ENCODE data around the gene BAHCC1. TPM values are rescaled to one million over a fixed set of nuclear protein-coding genes. Genes with fewer than 3 reads are reported as not detected.

BAHCC1 gene
- total and polyA plus RNA-seq, 9 of the 15 experiments (the other 6 are each of a cell fraction or from before 2014, with no cell fraction given) = 0.14 to 26.9 (median 5.0) TPM

DNA sequence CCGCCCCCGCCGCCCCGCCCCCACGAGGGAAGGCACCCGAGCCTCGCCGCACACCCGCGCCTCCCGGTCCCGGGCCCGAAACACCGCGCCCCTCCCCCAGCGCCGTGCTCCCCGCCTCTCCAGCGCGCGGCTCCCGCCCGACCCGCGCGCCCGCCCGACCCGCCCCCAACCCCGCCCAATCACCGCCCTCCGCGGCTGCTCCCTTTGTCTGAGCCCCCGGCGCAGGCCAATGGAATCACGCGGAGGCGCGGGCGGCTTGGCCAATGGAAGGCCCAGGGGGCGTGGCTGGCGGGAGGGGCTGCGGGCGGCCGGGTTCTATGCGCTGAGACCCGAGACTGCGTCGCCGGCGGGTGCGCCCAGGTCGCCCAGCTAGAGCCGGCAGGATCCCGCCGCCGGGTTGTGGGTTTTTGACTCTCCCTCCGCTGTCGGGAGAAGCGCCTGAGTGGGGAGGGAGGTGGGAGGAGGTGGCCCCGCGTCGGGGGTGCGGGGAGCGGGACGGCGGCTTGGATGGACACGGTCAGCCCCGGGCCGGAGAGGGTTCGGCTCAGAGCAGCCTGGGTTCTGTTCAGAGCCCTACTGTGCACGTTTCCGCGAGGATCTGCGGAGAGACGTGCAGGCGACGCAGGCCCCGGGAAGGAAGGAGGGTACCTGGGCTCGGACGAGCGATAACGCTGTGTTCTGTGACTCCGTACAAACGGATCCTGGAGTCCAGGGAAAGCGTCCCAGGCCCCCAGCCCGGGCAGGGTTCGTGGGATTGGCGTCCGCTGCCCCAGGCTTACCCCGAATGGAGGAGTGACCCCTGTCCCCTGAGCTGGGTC, 49.0 kb upstream of the BAHCC1 start (continued):
- no peak for TF ChIP-seq ZNF217 (CRISPR knock-in tag; IDR thresholded peaks at IDR 0.05)
- no peak for TF ChIP-seq PHTF2 (CRISPR knock-in tag; IDR thresholded peaks at IDR 0.05)
- no peak for TF ChIP-seq LARP7 (IDR thresholded peaks at IDR 0.05)
- no peak for TF ChIP-seq SRSF7 (optimal IDR thresholded peaks at IDR 0.05; ENCODE audit: low read depth, low read length)
- TF ChIP-seq FOS (IDR thresholded peaks at IDR 0.05; ENCODE audit: extremely low read depth, insufficient read length) = peak; percentile 67
- TF ChIP-seq ARID2 (IDR thresholded peaks at IDR 0.05) = no peak
- TF ChIP-seq THRAP3 (IDR thresholded peaks at IDR 0.05; ENCODE audit: borderline replicate concordance) = no peak
- TF ChIP-seq DDX20 (tag; IDR thresholded peaks at IDR 0.05; ENCODE audit: low read depth) = no peak
- no peak for TF ChIP-seq ZNF121 (CRISPR knock-in tag; conservative IDR thresholded peaks at IDR 0.05)
- TF ChIP-seq, protein P1, sequence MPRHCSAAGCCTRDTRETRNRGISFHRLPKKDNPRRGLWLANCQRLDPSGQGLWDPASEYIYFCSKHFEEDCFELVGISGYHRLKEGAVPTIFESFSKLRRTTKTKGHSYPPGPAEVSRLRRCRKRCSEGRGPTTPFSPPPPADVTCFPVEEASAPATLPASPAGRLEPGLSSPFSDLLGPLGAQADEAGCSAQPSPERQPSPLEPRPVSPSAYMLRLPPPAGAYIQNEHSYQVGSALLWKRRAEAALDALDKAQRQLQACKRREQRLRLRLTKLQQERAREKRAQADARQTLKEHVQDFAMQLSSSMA (CRISPR knock-in tag; IDR thresholded peaks at IDR 0.05) = no peak
- TF ChIP-seq MAZ (CRISPR knock-in tag; conservative IDR thresholded peaks at IDR 0.05 in 1 of 2, IDR thresholded peaks at IDR 0.05 in 1 of 2) = peak; percentile 24 to 76; a peak in 2 of 4 replicates
- no peak for TF ChIP-seq CEBPG (CRISPR knock-in tag; IDR thresholded peaks at IDR 0.05)
- TF ChIP-seq CEBPG (tag; conservative IDR thresholded peaks at IDR 0.05 in 1 of 2, IDR thresholded peaks at IDR 0.05 in 1 of 2) = no peak
- TF ChIP-seq XRCC4 (IDR thresholded peaks at IDR 0.05; ENCODE audit: extremely low read depth, insufficient read depth, insufficient read length) = no peak
- TF ChIP-seq CBX2 (IDR thresholded peaks at IDR 0.05; ENCODE audit: insufficient read depth, low read length, poor library complexity, severe bottlenecking) = no peak
- TF ChIP-seq, protein P2, sequence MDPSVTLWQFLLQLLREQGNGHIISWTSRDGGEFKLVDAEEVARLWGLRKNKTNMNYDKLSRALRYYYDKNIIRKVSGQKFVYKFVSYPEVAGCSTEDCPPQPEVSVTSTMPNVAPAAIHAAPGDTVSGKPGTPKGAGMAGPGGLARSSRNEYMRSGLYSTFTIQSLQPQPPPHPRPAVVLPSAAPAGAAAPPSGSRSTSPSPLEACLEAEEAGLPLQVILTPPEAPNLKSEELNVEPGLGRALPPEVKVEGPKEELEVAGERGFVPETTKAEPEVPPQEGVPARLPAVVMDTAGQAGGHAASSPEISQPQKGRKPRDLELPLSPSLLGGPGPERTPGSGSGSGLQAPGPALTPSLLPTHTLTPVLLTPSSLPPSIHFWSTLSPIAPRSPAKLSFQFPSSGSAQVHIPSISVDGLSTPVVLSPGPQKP (CRISPR knock-in tag; IDR thresholded peaks at IDR 0.05) = no peak
- no peak for TF ChIP-seq ZNF444 (CRISPR knock-in tag; IDR thresholded peaks at IDR 0.05)
- TF ChIP-seq ZNF668 (CRISPR knock-in tag; IDR thresholded peaks at IDR 0.05) = no peak
- no peak for TF ChIP-seq ZNF764 (CRISPR knock-in tag; IDR thresholded peaks at IDR 0.05; ENCODE audit: low read depth)
- TF ChIP-seq DIDO1 (tag; IDR thresholded peaks at IDR 0.05; ENCODE audit: low read depth) = no peak
- no peak for TF ChIP-seq NFE2L1 (tag; IDR thresholded peaks at IDR 0.05; ENCODE audit: borderline replicate concordance, low read depth)
- TF ChIP-seq ADNP (tag; IDR thresholded peaks at IDR 0.05) = no peak
- no peak for TF ChIP-seq KAT7 (CRISPR knock-in tag; IDR thresholded peaks at IDR 0.05; ENCODE audit: borderline replicate concordance)
- TF ChIP-seq ZBTB1 (CRISPR knock-in tag; IDR thresholded peaks at IDR 0.05; ENCODE audit: borderline replicate concordance, low read depth) = 0 out of 2 replicates have a peak, but pooled peaks have one; percentile 32
- no peak for TF ChIP-seq MTF1 (CRISPR knock-in tag; IDR thresholded peaks at IDR 0.05; ENCODE audit: borderline replicate concordance)
- TF ChIP-seq ZNF766 (CRISPR knock-in tag; conservative IDR thresholded peaks at IDR 0.05) = no peak
- no peak for TF ChIP-seq TGIF2 (CRISPR knock-in tag; IDR thresholded peaks at IDR 0.05)
- no peak for TF ChIP-seq TEAD2 (tag; IDR thresholded peaks at IDR 0.05)
- no peak for TF ChIP-seq HNRNPK (IDR thresholded peaks at IDR 0.05; ENCODE audit: low read depth, low read length, poor library complexity, severe bottlenecking)
